ENCODE measurements around the gene PURA. TPM values are rescaled to one million over a fixed set of nuclear protein-coding genes. Genes with fewer than 3 reads are reported as not detected.

Gene PURA
- polyA plus RNA-seq, 2 of the 4 experiments (the other 2 are of a cell fraction) = 4.5 to 12.7 TPM

- TF ChIP-seq, protein P1, sequence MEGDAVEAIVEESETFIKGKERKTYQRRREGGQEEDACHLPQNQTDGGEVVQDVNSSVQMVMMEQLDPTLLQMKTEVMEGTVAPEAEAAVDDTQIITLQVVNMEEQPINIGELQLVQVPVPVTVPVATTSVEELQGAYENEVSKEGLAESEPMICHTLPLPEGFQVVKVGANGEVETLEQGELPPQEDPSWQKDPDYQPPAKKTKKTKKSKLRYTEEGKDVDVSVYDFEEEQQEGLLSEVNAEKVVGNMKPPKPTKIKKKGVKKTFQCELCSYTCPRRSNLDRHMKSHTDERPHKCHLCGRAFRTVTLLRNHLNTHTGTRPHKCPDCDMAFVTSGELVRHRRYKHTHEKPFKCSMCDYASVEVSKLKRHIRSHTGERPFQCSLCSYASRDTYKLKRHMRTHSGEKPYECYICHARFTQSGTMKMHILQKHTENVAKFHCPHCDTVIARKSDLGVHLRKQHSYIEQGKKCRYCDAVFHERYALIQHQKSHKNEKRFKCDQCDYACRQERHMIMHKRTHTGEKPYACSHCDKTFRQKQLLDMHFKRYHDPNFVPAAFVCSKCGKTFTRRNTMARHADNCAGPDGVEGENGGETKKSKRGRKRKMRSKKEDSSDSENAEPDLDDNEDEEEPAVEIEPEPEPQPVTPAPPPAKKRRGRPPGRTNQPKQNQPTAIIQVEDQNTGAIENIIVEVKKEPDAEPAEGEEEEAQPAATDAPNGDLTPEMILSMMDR (IDR thresholded peaks at IDR 0.05) = no peak
Measured at GRCh38 chr5:140128376-140128775, 14.5 kb downstream of the PURA start (continued).

- Histone ChIP-seq H3K4me3 (no peak overlapping the region), H3K9me3 (no peaks in the 10 kb centered on the region), H3K4me1 (0 out of 3 replicates have a peak, but pooled peaks cover 11% of the 10 kb centered on the region), H3K27ac (no peak overlapping the region), H3K4me2 (no peak overlapping the region)
- no peak for FAIRE-seq
- no peak for ATAC-seq
- POLR2A ChIA-PET = interaction anchor here (1.3 kb wide), 1 partner anchor 23 kb away, joined by 5 read pairs; no protein-coding TSS in a partner anchor
- WGBS (ENCODE audit: missing lambda C conversion rate) = 67% methylated on average over 5 of the region's 5 CpGs
- no peak for TF ChIP-seq POLR2A (IDR thresholded peaks at IDR 0.05; ENCODE audit: low read length)
- no peak for TF ChIP-seq ESRRA (IDR thresholded peaks at IDR 0.05; ENCODE audit: borderline replicate concordance, low read length)
- no peak for TF ChIP-seq EHF (CRISPR knock-in tag; IDR thresholded peaks at IDR 0.05)
- DNase-seq (ENCODE audit: low read depth in 1 of 2, low spot score in 1 of 2) = no peak
- CTCF ChIA-PET = interaction anchor here (0.8 to 7.9 kb wide), 2 partner anchors 8 to 14 kb away, joined by 3 to 114 read pairs; no protein-coding TSS in a partner anchor
Measured at GRCh38 chr5:140130949-140131733, 17.2 kb downstream of the PURA start.

DNA sequence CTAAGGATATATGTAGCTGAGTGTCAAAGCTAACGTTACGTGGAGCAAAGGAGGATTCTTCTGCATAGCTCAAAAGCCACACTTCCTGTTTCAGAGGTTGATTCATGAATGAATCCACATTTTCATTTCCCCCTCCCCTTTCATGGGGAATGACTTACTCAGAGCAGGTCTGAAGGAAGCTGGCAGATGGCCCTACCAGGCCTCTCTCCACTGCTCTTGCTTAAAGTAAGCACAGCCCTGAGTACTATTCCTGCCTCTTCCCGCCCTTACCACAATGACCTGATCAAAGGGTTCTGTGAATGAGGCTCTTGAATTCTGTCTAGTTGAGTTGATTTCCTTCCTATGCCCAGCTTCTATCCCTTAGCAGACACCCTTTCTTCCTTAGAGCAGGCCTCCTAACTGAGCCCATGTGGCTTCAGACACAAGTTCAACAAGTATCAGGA is 18.1 kb downstream of the PURA start:
- no peak for TF ChIP-seq CEBPB (IDR thresholded peaks at IDR 0.05)
- TF ChIP-seq MYC (IDR thresholded peaks at IDR 0.05; ENCODE audit: borderline replicate concordance, low read length) = no peak
- TF ChIP-seq ZNF302 (CRISPR knock-in tag; IDR thresholded peaks at IDR 0.05) = no peak
- TF ChIP-seq GATA3 (IDR thresholded peaks at IDR 0.05; ENCODE audit: borderline replicate concordance) = no peak
- no peak for TF ChIP-seq FOXS1 (CRISPR knock-in tag; IDR thresholded peaks at IDR 0.05)
- no peak for TF ChIP-seq RARB (CRISPR knock-in tag; IDR thresholded peaks at IDR 0.05)
- no peak for TF ChIP-seq ESRRA (IDR thresholded peaks at IDR 0.05; ENCODE audit: borderline replicate concordance, low read length)
- Histone ChIP-seq H3K9me3 (no peaks in the 10 kb centered on the region), H3K4me2 (no peak overlapping the region), H3K4me3 (no peak overlapping the region), H3K27ac (no peak overlapping the region), H3K4me1 (0 out of 3 replicates have a peak, but pooled peaks cover 11% of the 10 kb centered on the region)
- WGBS (ENCODE audit: missing lambda C conversion rate) = 69% methylated on average over 3 of the region's 3 CpGs
- DNase-seq (ENCODE audit: low read depth in 1 of 2, low spot score in 1 of 2) (peak in 1 of 2 experiments; percentile 15), FAIRE-seq (no peak), ATAC-seq (peak in 1 of 2 experiments; percentile 58; a peak in 3 of 6 replicates)
- POLR2A ChIA-PET = interaction anchor here (1.3 kb wide), 1 partner anchor 24 kb away, joined by 5 read pairs; no protein-coding TSS in a partner anchor
- CTCF ChIA-PET = interaction anchor here (0.8 to 7.9 kb wide), 4 partner anchors 9 to 59 kb away, joined by 3 to 114 read pairs (median 12); no protein-coding TSS in a partner anchor

DNA sequence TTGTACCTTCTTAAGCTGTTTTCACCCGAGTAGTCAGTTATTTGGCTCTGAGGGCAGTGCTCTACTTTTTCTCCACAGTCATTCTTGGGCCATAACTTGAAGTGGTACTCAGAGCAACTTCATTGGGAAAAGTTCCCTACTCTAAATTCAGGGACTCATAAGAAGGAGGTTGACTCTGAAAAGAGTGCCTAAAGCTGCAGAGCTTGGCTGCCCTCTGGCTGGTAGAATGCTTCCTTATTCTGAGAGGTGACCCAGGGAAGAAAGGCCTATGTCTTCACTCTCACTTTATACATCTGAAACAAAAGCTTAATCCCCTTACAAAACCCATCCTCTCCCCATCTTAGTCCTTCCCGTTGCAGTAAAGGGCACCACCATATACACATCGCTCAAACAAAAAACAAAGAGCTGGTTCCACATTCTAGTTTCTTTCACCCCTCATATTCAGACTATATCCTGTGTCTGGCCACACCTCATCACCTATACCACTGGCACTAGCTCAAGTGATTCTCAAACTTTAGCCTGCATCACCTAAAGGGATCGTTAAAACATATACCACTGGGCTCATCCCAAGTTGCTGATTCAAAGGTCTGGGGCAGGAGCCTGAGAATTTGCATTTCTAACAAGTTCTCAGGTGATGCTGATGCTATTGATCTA is 19.7 kb downstream of the PURA start:
- Histone ChIP-seq H3K9me3 (no peaks in the 10 kb centered on the region), H3K4me1 (0 out of 3 replicates have a peak, but pooled peaks cover 5% of the 10 kb centered on the region), H3K27ac (no peak overlapping the region), H3K4me3 (no peak overlapping the region), H3K4me2 (no peak overlapping the region)
- CTCF ChIA-PET = interaction anchor here (0.9 to 7.9 kb wide), 8 partner anchors 12 to 60 kb away, joined by 3 to 114 read pairs (median 7); no protein-coding TSS in a partner anchor
- ATAC-seq (no peak), FAIRE-seq (no peak), DNase-seq (ENCODE audit: low read depth in 1 of 2, low spot score in 1 of 2) (no peak)
- 75% methylated on average over 4 of the region's 4 CpGs for WGBS (ENCODE audit: missing lambda C conversion rate)
- TF ChIP-seq BHLHE40 (IDR thresholded peaks at IDR 0.05; ENCODE audit: low read depth, low read length) (no peak), CEBPB (IDR thresholded peaks at IDR 0.05) (no peak), USF2 (IDR thresholded peaks at IDR 0.05) (no peak), HOXB13 (CRISPR knock-in tag; IDR thresholded peaks at IDR 0.05; ENCODE audit: low read depth) (no peak), EHMT2 (IDR thresholded peaks at IDR 0.05; ENCODE audit: low read depth) (no peak), EHF (CRISPR knock-in tag; IDR thresholded peaks at IDR 0.05) (no peak), EP300 (IDR thresholded peaks at IDR 0.05) (no peak), TP53 (CRISPR knock-in tag; IDR thresholded peaks at IDR 0.05) (no peak), HOXA7 (CRISPR knock-in tag; IDR thresholded peaks at IDR 0.05) (no peak), HEYL (CRISPR knock-in tag; IDR thresholded peaks at IDR 0.05) (no peak)
- TF ChIP-seq, protein P2, sequence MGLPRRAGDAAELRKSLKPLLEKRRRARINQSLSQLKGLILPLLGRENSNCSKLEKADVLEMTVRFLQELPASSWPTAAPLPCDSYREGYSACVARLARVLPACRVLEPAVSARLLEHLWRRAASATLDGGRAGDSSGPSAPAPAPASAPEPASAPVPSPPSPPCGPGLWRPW (IDR thresholded peaks at IDR 0.05) = no peak
- POLR2A ChIA-PET = no interaction called here
